GM10248 (cell line): ENCODE results near the gene RIOX2.
"Not testable (repeated sequence)": the region's sequence is repeated elsewhere in the genome, so short reads cannot be mapped to it uniquely, and the experiment has no call there.

Experiments
- CTCF ChIA-PET: fragments of 300-600 bp; sonication (Branson Sonifier 250); formaldehyde crosslinking; extraction: SDS; loops from one replicate; lab custom pipeline; 2021; ENCODE audit warnings: antibody characterized with exemption; lab: Yijun Ruan, JAX
- POLR2A ChIA-PET: fragments of 350-650 bp; sonication (Branson Sonifier 250); formaldehyde crosslinking; extraction: SDS; loops from one replicate; lab custom pipeline; 2020; ENCODE audit warnings: antibody characterized with exemption; lab: Yijun Ruan, JAX
- DNase-seq: peaks from one replicate; pipeline ENCODE4 v3.0.0; 2012; ENCODE audit errors: extremely low spot score
- TF ChIP-seq, protein P1 (sequence below): IDR thresholded peaks from 2 replicates; pipeline ENCODE4 v1.5.1; 2012; ENCODE audit warnings: mild to moderate bottlenecking, low read depth; ENCODE audit errors: extremely low read depth, missing control alignments, control extremely low read depth

RIOX2 gene

DNA sequence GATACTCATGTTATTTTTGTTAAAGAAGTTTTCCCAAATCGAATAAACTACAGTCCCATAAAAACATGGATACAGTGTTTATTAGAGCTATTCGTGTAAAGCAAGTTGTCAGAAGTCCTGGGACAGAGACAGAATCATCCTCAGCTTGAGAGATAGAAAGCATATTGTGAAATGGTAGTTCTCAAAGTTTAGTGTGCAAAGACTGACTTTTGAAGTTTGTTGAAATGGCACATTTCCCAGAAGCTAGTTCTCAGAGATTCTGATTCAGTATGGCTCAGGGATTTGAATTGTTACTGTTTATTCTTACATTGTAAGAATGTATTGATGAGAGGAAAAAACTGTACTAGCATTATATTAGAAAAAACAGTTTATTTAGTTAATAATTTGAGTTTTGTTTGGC is 40.7 kb upstream of the RIOX2 start:
- POLR2A ChIA-PET: no interaction called here
- TF ChIP-seq, protein P1, sequence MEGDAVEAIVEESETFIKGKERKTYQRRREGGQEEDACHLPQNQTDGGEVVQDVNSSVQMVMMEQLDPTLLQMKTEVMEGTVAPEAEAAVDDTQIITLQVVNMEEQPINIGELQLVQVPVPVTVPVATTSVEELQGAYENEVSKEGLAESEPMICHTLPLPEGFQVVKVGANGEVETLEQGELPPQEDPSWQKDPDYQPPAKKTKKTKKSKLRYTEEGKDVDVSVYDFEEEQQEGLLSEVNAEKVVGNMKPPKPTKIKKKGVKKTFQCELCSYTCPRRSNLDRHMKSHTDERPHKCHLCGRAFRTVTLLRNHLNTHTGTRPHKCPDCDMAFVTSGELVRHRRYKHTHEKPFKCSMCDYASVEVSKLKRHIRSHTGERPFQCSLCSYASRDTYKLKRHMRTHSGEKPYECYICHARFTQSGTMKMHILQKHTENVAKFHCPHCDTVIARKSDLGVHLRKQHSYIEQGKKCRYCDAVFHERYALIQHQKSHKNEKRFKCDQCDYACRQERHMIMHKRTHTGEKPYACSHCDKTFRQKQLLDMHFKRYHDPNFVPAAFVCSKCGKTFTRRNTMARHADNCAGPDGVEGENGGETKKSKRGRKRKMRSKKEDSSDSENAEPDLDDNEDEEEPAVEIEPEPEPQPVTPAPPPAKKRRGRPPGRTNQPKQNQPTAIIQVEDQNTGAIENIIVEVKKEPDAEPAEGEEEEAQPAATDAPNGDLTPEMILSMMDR: no peak
- CTCF ChIA-PET: interaction anchor here (0.7 to 13.5 kb wide), 6 partner anchors 10 to 294 kb away, joined by 3 to 165 read pairs (median 4); no protein-coding TSS in a partner anchor
- no peak for DNase-seq

DNA sequence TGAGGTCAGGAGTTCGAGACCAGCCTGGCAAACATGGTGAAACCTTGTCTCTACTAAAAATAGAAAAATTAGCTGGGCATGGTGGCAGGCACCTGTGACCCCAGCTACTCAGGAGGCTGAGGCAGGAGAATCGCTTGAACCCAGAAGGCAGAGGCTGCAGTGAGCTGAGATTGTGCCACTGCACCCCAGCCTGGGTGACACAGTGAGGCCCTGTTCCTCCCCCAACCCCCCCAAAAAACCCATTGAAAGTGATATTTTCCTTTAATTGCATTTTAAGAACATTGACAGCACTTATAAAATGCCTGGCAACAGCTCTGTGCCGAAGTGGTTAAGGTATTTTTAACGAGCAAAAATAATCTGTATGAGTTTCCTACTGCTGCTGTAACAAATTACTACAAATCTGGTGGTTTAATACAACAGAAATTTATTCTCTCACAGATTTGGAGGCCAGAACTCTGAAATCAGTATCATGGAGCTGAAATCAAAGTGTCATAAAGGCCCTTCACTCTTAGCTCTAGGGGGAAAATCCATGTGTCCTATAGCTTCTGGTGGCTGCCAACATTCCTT is 38.7 kb upstream of the RIOX2 start:
- CTCF ChIA-PET: interaction anchor here (1.0 to 13.5 kb wide), 6 partner anchors 8 to 803 kb away, joined by 3 to 165 read pairs (median 4); no protein-coding TSS in a partner anchor
- POLR2A ChIA-PET, DNase-seq: not testable (repeated sequence)

DNA sequence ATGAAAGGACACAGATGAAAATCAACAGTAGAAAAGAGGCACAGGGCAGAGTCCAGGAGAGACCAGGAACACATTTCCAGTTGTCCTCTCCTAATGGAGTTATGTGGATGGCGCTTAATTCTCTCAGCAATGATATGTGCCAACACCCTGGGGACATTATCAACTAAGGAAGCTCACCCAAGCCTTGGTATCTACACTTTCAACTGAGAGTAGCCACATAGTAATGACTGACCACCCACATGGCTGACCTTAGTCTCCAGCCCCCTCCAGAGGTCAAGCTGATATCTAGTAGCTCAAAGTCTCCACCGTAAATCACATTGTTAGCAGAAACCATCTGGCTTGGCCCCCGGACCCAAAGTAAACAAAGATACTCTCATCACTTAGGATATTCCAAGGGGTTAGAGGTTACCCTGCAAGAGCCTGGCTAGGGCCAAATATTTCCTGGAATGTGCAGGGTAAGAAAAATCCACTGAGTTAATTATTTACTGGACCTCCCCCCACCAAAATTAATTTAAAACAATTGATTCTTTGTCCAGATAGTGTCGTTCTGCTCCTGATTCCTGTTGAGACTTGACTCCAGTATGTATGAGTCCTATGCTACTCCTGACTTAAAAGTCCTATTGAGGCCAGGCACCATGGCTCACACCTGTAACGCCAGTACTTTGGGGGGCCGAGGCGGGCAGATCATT is 38.1 kb upstream of the RIOX2 start:
- DNase-seq: no peak
- ChIA-PET CTCF (interaction anchor here (1.1 to 13.5 kb wide), 4 partner anchors 9 to 210 kb away, joined by 3 to 165 read pairs (median 8); no protein-coding TSS in a partner anchor), POLR2A (no interaction called here)
- TF ChIP-seq, protein P1: no peak

DNA sequence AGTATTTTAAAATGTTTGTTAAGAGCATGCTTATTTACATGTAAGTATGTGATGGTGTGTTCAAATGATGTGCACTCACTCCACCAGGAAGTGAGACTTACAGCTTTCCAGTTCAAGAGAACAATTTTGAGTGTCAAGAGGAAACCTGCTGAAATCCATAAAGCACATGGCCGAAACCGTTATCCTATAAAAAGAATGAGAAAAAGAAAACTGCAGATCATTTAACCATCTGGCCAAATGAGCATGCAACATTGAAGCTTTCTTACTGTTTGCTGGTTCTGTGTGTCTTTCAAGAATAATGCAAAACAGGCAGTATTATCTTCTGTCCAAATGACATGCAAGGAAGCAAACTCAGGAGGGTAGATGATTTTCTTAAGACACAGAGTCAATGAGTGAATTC is 36.6 kb upstream of the RIOX2 start:
- TF ChIP-seq, protein P1: no peak
- CTCF ChIA-PET: interaction anchor here (1.5 to 13.5 kb wide), 4 partner anchors 7 to 29 kb away, joined by 3 to 165 read pairs (median 6); no protein-coding TSS in a partner anchor
- POLR2A ChIA-PET: no interaction called here

DNA sequence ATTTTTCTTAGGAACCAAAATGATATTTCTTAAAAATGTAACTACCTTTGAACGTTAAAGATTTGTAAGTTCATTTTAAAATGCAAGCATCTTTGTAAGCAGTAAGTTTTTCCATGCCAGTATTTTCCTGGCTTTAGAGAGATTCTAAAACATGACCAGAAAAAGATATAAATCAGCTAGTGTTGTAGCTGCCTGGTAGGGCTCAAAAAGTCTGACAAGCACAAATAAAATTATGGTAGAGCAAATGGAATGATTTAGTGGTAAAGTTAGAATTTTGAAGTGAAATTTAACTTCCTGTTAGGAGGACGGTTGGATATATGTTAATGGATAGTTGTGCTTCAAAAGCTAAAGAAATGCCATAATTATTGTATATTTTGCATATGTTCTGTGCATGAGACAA is 33.2 kb upstream of the RIOX2 start:
- POLR2A ChIA-PET: no interaction called here
- TF ChIP-seq, protein P1: no peak
- CTCF ChIA-PET: interaction anchor here (1.1 to 13.5 kb wide), 2 partner anchors 18 to 54 kb away, joined by 3 to 165 read pairs; no protein-coding TSS in a partner anchor
- no peak for DNase-seq

More for the DNA sequence above, 36.6 kb upstream of the RIOX2 start:
- no peak for DNase-seq

DNA sequence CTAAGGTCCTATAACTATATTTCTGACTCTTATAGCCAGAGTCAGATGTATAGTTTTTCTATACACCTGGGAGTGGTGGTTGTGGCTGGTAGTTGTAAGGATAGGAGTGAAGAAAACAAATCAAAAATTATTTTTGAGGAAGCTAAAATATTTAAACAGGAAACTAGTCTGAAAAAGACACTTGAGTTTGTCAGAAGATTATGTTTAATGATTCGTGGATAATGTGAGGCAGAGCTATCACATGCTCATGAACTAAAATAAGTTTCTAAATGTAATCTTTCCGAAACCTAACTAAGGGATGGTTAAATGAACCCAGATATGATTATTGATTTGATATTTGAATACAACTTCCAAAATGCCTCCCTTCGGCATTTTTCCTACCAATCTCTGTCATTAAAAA is 32.5 kb upstream of the RIOX2 start:
- TF ChIP-seq, protein P1: no peak
- ChIA-PET CTCF (interaction anchor here (1.1 to 13.5 kb wide), 2 partner anchors 19 to 53 kb away, joined by 3 to 165 read pairs; no protein-coding TSS in a partner anchor), POLR2A (no interaction called here)
- no peak for DNase-seq
